HCT116 (cell line): ENCODE results near the gene SAMD1.

Experiments used
- ATF3 ChIP-seq: IDR thresholded peaks from 2 replicates; pipeline ENCODE4 v1.6.1; 2012
- CEBPB ChIP-seq: IDR thresholded peaks from 2 replicates; pipeline ENCODE4 v1.6.1; 2012; ENCODE audit warnings: low read depth
- CTCF ChIP-seq, 3 experiments: fragments of 200-600 bp in 1 of 3; sonication (generic) in 1 of 3; IDR thresholded peaks in 2 of 3; conservative IDR thresholded peaks in 1 of 3; 2 replicates each; pipeline ENCODE4 v1.5.1; 2012 to 2017; ENCODE audit warnings: low read depth in 2 of 3, low read length in 2 of 3, antibody characterized with exemption in 1 of 3, borderline replicate concordance in 1 of 3, control low read depth in 1 of 3, mild to moderate bottlenecking in 1 of 3, mixed read lengths in 1 of 3, mixed run types in 1 of 3, moderate library complexity in 1 of 3; ENCODE audit not compliant: insufficient read depth in 1 of 3
- EGR1 ChIP-seq: IDR thresholded peaks from 2 replicates; pipeline ENCODE4 v1.6.1; 2012; ENCODE audit warnings: low read depth
- EZH2 ChIP-seq: fragments of 200-600 bp; sonication (generic); IDR thresholded peaks from 2 replicates; pipeline ENCODE4 v1.6.1; 2017; ENCODE audit warnings: antibody characterized with exemption, mixed run types
- EZH2phosphoT487 ChIP-seq: fragments of 200-600 bp; IDR thresholded peaks from 2 replicates; pipeline ENCODE4 v1.6.1; 2018; ENCODE audit warnings: antibody characterized with exemption, borderline replicate concordance
- MAX ChIP-seq: IDR thresholded peaks from 2 replicates; pipeline ENCODE4 v1.6.1; 2012
- POLR2A ChIP-seq: IDR thresholded peaks from 2 replicates; pipeline ENCODE4 v1.7.0; 2011; ENCODE audit warnings: borderline replicate concordance; ENCODE audit not compliant: insufficient read depth, insufficient read length; ENCODE audit errors: extremely low read depth
- POLR2AphosphoS5 ChIP-seq: IDR thresholded peaks from 2 replicates; pipeline ENCODE4 v1.6.1; 2011; ENCODE audit warnings: mild to moderate bottlenecking, low read depth, low read length, moderate library complexity
- RAD21 ChIP-seq: IDR thresholded peaks from 2 replicates; pipeline ENCODE4 v1.6.1; 2012; ENCODE audit warnings: low read depth, mild to moderate bottlenecking
- ZFX ChIP-seq: fragments of 450-650 bp; IDR thresholded peaks from 2 replicates; pipeline ENCODE4 v1.6.1; 2017
- ZNF274 ChIP-seq: fragments of 200-500 bp; sonication (Bioruptor generic); IDR thresholded peaks from 2 replicates; pipeline ENCODE4 v1.6.1; 2014; ENCODE audit warnings: mild to moderate bottlenecking, low read depth, low read length, inconsistent platforms
- TF ChIP-seq, protein P1 (sequence below): IDR thresholded peaks from 2 replicates; pipeline ENCODE4 v1.6.1; 2012; ENCODE audit warnings: low read depth

- no peak for TF ChIP-seq CTCF (IDR thresholded peaks at IDR 0.05 in 2 of 3, conservative IDR thresholded peaks at IDR 0.05 in 1 of 3; ENCODE audit: borderline replicate concordance in 1 of 3, insufficient read depth in 1 of 3, low read depth in 2 of 3, low read length in 2 of 3)
- TF ChIP-seq POLR2AphosphoS5 = no peak
- TF ChIP-seq ZNF274 = no peak
- no peak for TF ChIP-seq EGR1
- no peak for TF ChIP-seq ZFX
- TF ChIP-seq, protein P1, sequence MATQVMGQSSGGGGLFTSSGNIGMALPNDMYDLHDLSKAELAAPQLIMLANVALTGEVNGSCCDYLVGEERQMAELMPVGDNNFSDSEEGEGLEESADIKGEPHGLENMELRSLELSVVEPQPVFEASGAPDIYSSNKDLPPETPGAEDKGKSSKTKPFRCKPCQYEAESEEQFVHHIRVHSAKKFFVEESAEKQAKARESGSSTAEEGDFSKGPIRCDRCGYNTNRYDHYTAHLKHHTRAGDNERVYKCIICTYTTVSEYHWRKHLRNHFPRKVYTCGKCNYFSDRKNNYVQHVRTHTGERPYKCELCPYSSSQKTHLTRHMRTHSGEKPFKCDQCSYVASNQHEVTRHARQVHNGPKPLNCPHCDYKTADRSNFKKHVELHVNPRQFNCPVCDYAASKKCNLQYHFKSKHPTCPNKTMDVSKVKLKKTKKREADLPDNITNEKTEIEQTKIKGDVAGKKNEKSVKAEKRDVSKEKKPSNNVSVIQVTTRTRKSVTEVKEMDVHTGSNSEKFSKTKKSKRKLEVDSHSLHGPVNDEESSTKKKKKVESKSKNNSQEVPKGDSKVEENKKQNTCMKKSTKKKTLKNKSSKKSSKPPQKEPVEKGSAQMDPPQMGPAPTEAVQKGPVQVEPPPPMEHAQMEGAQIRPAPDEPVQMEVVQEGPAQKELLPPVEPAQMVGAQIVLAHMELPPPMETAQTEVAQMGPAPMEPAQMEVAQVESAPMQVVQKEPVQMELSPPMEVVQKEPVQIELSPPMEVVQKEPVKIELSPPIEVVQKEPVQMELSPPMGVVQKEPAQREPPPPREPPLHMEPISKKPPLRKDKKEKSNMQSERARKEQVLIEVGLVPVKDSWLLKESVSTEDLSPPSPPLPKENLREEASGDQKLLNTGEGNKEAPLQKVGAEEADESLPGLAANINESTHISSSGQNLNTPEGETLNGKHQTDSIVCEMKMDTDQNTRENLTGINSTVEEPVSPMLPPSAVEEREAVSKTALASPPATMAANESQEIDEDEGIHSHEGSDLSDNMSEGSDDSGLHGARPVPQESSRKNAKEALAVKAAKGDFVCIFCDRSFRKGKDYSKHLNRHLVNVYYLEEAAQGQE = no peak
- TF ChIP-seq ATF3 = no peak
- no peak for TF ChIP-seq EZH2
- TF ChIP-seq RAD21 = no peak
- TF ChIP-seq CEBPB = no peak
- no peak for TF ChIP-seq POLR2A
- no peak for TF ChIP-seq EZH2phosphoT487
- TF ChIP-seq MAX = no peak
These were observed 23.9 kb upstream of the SAMD1 start for GRCh38 chr19:14114439-14114838.
